Measurements from ENCODE around the gene C11orf97.

DNA sequence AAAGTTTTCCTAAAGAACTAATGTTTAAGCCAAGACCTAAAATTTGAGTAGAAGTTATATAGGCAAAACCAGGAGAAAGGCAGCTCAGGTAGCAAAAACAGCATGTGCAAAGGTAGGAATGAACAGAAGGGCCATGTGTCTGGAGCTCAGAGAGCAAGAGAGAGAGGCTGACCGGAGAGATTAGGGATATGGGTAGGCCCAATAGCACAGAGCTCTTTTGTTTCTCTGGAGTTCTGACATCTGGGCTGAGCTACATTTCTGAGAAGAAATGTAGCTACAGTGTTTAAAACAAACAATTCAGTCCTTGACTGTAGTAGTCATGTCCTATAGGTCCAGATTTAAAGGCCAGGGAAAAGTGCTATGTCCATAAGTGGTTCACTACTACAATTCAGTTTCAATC is 4.5 kb downstream of the C11orf97 start:
- TF ChIP-seq GATA2 (IDR thresholded peaks at IDR 0.05; ENCODE audit: low read depth, low read length), result no peak
- no peak for TF ChIP-seq GATA3 (IDR thresholded peaks at IDR 0.05; ENCODE audit: low read depth, low read length)
